Measurements from ENCODE around the gene LY6G5C. TPM values are rescaled to one million over a fixed set of nuclear protein-coding genes. Genes with fewer than 3 reads are reported as not detected.

The LY6G5C gene
- total RNA-seq, 1 experiment from 2014 or later = 1.8 TPM

Other genes starting within 250 kb of the LY6G5C start
- gene MICB, start 182.9 kb downstream of the LY6G5C start, total RNA-seq (2022; extraction: Qiagen RNA extraction) = 5.3 to 7.8 TPM (median 7.0 TPM) in 5 replicates
- not detected in 5 replicates for gene MCCD1, start 152.1 kb downstream of the LY6G5C start, total RNA-seq (2022; extraction: Qiagen RNA extraction)
- gene DDX39B, start 139.1 kb downstream of the LY6G5C start, total RNA-seq (2022; extraction: Qiagen RNA extraction) = 267 to 386 TPM (median 346 TPM) in 5 replicates
- 0.42 to 0.88 TPM (median 0.78 TPM) in 5 replicates for gene ATP6V1G2, start 134.5 kb downstream of the LY6G5C start, total RNA-seq (2022; extraction: Qiagen RNA extraction)
- 8.9 to 13.0 TPM (median 12.2 TPM) in 5 replicates for gene NFKBIL1, start 133.5 kb downstream of the LY6G5C start, total RNA-seq (2022; extraction: Qiagen RNA extraction)
- 0.06 to 0.21 TPM (median 0.12 TPM) in 4 of 5 replicates, not detected in the other for gene LTA, start 108.8 kb downstream of the LY6G5C start, total RNA-seq (2022; extraction: Qiagen RNA extraction)
- 0.06 TPM in 1 of 5 replicates, not detected in the others for gene TNF, start 105.5 kb downstream of the LY6G5C start, total RNA-seq (2022; extraction: Qiagen RNA extraction)
- gene LTB, start 98.6 kb downstream of the LY6G5C start, total RNA-seq (2022; extraction: Qiagen RNA extraction) = 0.20 to 0.46 TPM (median 0.32 TPM) in 5 replicates
- gene LST1, start 94.8 kb downstream of the LY6G5C start, total RNA-seq (2022; extraction: Qiagen RNA extraction) = 0.11 TPM in 1 of 5 replicates, not detected in the others
- not detected in 5 replicates for gene NCR3, start 88.1 kb downstream of the LY6G5C start, total RNA-seq (2022; extraction: Qiagen RNA extraction)
- gene AIF1, start 65.8 kb downstream of the LY6G5C start, total RNA-seq (2022; extraction: Qiagen RNA extraction) = not detected in 5 replicates
- 60.5 to 88.7 TPM (median 87.7 TPM) in 5 replicates for gene PRRC2A, start 60.4 kb downstream of the LY6G5C start, total RNA-seq (2022; extraction: Qiagen RNA extraction)
- 106 to 143 TPM (median 140 TPM) in 5 replicates for gene BAG6, start 28.4 kb downstream of the LY6G5C start, total RNA-seq (2022; extraction: Qiagen RNA extraction)
- 2.7 to 3.8 TPM (median 3.3 TPM) in 5 replicates for gene APOM, start 25.2 kb downstream of the LY6G5C start, total RNA-seq (2022; extraction: Qiagen RNA extraction)
- 11.3 to 13.3 TPM (median 12.8 TPM) in 5 replicates for gene C6orf47, start 20.3 kb downstream of the LY6G5C start, total RNA-seq (2022; extraction: Qiagen RNA extraction)
- 8.9 to 12.1 TPM (median 11.6 TPM) in 5 replicates for gene GPANK1, start 16.1 kb downstream of the LY6G5C start, total RNA-seq (2022; extraction: Qiagen RNA extraction)
- 165 to 180 TPM (median 171 TPM) in 5 replicates for gene CSNK2B, start 15.0 kb downstream of the LY6G5C start, total RNA-seq (2022; extraction: Qiagen RNA extraction)
- gene LY6G5B, start 11.1 kb downstream of the LY6G5C start, total RNA-seq (2022; extraction: Qiagen RNA extraction) = 2.7 to 4.4 TPM (median 4.0 TPM) in 5 replicates
- 13.2 to 16.4 TPM (median 15.7 TPM) in 5 replicates for gene ABHD16A, start 22.3 kb upstream of the LY6G5C start, total RNA-seq (2022; extraction: Qiagen RNA extraction)
- not detected in 5 replicates for gene LY6G6F, start 25.8 kb upstream of the LY6G5C start, total RNA-seq (2022; extraction: Qiagen RNA extraction)
- gene LY6G6D, start 34.3 kb upstream of the LY6G5C start, total RNA-seq (2022; extraction: Qiagen RNA extraction) = not detected in 5 replicates
- gene LY6G6C, start 40.7 kb upstream of the LY6G5C start, total RNA-seq (2022; extraction: Qiagen RNA extraction) = 0.08 to 0.12 TPM in 2 of 5 replicates, not detected in the others
- not detected in 5 replicates for gene MPIG6B, start 42.3 kb upstream of the LY6G5C start, total RNA-seq (2022; extraction: Qiagen RNA extraction)
- 24.9 to 30.6 TPM (median 28.7 TPM) in 5 replicates for gene DDAH2, start 48.2 kb upstream of the LY6G5C start, total RNA-seq (2022; extraction: Qiagen RNA extraction)
- 438 to 455 TPM (median 449 TPM) in 5 replicates for gene CLIC1, start 55.5 kb upstream of the LY6G5C start, total RNA-seq (2022; extraction: Qiagen RNA extraction)
- 8.4 to 14.3 TPM (median 14.1 TPM) in 5 replicates for gene MSH5, start 58.9 kb upstream of the LY6G5C start, total RNA-seq (2022; extraction: Qiagen RNA extraction)
- gene SAPCD1, start 81.6 kb upstream of the LY6G5C start, total RNA-seq (2022; extraction: Qiagen RNA extraction) = 2.1 to 3.7 TPM (median 3.5 TPM) in 5 replicates
- 0.94 to 1.9 TPM (median 1.7 TPM) in 5 replicates for gene VWA7, start 96.3 kb upstream of the LY6G5C start, total RNA-seq (2022; extraction: Qiagen RNA extraction)
- 39.7 to 58.5 TPM (median 57.1 TPM) in 5 replicates for gene VARS1, start 114.7 kb upstream of the LY6G5C start, total RNA-seq (2022; extraction: Qiagen RNA extraction)
- 47.5 to 56.4 TPM (median 52.4 TPM) in 5 replicates for gene LSM2, start 125.9 kb upstream of the LY6G5C start, total RNA-seq (2022; extraction: Qiagen RNA extraction)
- 1.1 to 1.8 TPM (median 1.7 TPM) in 5 replicates for gene HSPA1L, start 134.2 kb upstream of the LY6G5C start, total RNA-seq (2022; extraction: Qiagen RNA extraction)
- 104 to 243 TPM (median 196 TPM) in 5 replicates for gene HSPA1A, start 134.5 kb upstream of the LY6G5C start, total RNA-seq (2022; extraction: Qiagen RNA extraction)
- gene HSPA1B, start 146.7 kb upstream of the LY6G5C start, total RNA-seq (2022; extraction: Qiagen RNA extraction) = 73.0 to 177 TPM (median 144 TPM) in 5 replicates
- gene NEU1, start 181.8 kb upstream of the LY6G5C start, total RNA-seq (2022; extraction: Qiagen RNA extraction) = 22.0 to 34.1 TPM (median 28.7 TPM) in 5 replicates
- 0.04 to 0.06 TPM in 2 of 5 replicates, not detected in the others for gene SLC44A4, start 197.9 kb upstream of the LY6G5C start, total RNA-seq (2022; extraction: Qiagen RNA extraction)
- gene EHMT2, start 216.6 kb upstream of the LY6G5C start, total RNA-seq (2022; extraction: Qiagen RNA extraction) = 18.2 to 30.9 TPM (median 28.3 TPM) in 5 replicates
- gene ZBTB12, start 221.0 kb upstream of the LY6G5C start, total RNA-seq (2022; extraction: Qiagen RNA extraction) = 2.9 to 4.4 TPM (median 3.9 TPM) in 5 replicates
- gene C2, start 246.7 kb upstream of the LY6G5C start, total RNA-seq (2022; extraction: Qiagen RNA extraction) = 0.27 to 0.40 TPM (median 0.30 TPM) in 5 replicates

Measured in A549 treated with dexamethasone at 1 μM for 4 hours (cell line).